ENCODE results near the gene RFNG.
A peak's percentile ranks its signal among the peaks of the same experiment; 100 is the strongest.
"Not testable (repeated sequence)": the region's sequence is repeated elsewhere in the genome, so short reads cannot be mapped to it uniquely, and the experiment has no call there.

Gene RFNG

GRCh38 chr17:82042649-82043048 lies 9.0 kb downstream of the RFNG start:
- POLR2A ChIA-PET, result interaction anchor here (1.0 kb wide), 1 partner anchor 12 kb away, joined by 3 read pairs; no protein-coding TSS in a partner anchor
- H3K4me3 ChIP-seq (ENCODE audit: low read depth, low read length), result no peak overlapping the region
- TF ChIP-seq CTCF (IDR thresholded peaks at IDR 0.05; ENCODE audit: insufficient read depth, low read length, missing control alignments), result no peak
- no peak for DNase-seq (ENCODE audit: low read depth, low spot score)
- CTCF ChIA-PET, result interaction anchor here (0.9 to 1.4 kb wide), 2 partner anchors 13 to 83 kb away, joined by 3 to 7 read pairs; no protein-coding TSS in a partner anchor

DNA sequence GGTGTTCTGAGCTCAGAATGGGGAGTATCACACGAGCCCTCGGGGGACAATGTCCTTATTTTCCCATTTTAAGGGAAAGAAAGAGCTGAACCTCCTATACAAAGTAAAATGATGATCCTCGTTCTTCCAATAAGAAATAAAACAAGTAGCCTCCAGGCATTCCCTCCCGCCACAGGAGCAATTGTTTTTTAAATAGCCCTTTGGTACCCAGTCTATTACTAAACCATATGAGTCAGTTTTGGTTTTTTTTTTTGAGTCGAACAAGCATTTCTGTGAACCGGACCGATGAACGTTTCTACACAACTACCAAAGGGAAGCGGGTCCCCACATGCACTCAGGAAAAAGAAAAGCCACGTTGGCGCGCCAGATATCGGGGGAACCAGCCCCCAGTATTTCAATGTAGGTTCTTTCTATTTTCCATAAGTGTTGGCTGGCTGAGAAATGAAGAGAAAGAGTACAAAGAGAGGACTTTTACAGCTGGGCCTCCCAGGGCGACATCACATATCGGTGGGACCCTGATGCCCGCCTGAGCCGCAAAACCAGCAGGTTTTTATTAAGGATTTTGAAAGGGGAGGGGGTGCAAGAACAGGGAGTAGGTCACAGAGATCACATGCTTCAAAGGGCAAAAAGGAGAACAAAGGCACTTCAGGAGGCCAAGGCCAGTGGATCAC lies 10.3 kb downstream of the RFNG start:
- CTCF ChIA-PET, result interaction anchor here (1.0 to 7.4 kb wide), 4 partner anchors 10 to 87 kb away, joined by 3 to 47 read pairs (median 23); partner anchors contain the start of genes GPS1, NOTUM and RFNG
- no peak for TF ChIP-seq CTCF (IDR thresholded peaks at IDR 0.05; ENCODE audit: insufficient read depth, low read length, missing control alignments)
- no peak overlapping the region for H3K4me3 ChIP-seq (ENCODE audit: low read depth, low read length)
- no peak for DNase-seq (ENCODE audit: low read depth, low spot score)
- POLR2A ChIA-PET, result no interaction called here

GRCh38 chr17:82039695-82040299 lies 11.8 kb downstream of the RFNG start:
- no peak for TF ChIP-seq CTCF (IDR thresholded peaks at IDR 0.05; ENCODE audit: insufficient read depth, low read length, missing control alignments)
- POLR2A ChIA-PET, result no interaction called here
- DNase-seq (ENCODE audit: low read depth, low spot score), result no peak
- H3K4me3 ChIP-seq (ENCODE audit: low read depth, low read length), result no peak overlapping the region
- CTCF ChIA-PET, result interaction anchor here (0.9 to 7.4 kb wide), 4 partner anchors 9 to 80 kb away, joined by 3 to 47 read pairs (median 23); partner anchors contain the start of genes GPS1, NOTUM and RFNG

DNA sequence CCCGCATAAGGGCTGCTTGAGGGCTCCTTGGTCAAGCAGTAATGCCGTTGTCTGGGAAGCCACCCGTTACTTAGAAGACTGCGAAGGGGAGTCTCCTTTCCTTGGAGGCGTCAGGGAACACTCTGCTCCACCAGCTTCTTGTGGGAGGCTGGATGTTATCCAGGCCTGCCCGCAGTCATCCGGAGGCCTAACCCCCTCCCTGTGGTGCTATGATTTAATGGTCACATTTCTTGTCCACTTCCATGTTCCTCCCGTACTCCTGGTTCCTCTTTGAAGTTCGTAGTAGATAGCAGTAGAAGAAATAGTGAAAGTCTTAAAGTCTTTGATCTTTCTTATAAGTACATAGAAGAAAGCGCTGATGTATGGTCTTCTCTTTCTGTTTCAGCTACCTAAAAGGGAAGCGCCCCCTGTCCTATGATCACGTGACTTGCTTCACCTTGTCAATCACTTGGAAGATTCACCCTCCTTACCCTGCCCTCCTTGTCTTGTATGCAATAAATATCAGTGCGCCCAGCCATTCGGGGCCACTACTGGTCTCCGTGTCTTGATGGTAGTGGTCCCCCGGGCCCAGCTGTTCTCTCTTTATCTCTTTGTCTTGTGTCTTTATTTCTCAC lies 12.7 kb downstream of the RFNG start:
- DNase-seq (ENCODE audit: low read depth, low spot score); H3K4me3 ChIP-seq (ENCODE audit: low read depth, low read length): not testable (repeated sequence)
- CTCF ChIA-PET, result interaction anchor here (0.9 to 7.4 kb wide), 4 partner anchors 8 to 79 kb away, joined by 3 to 47 read pairs (median 22); partner anchors contain the start of genes GPS1, NOTUM and RFNG
- POLR2A ChIA-PET, result interaction anchor here (1.6 kb wide), 1 partner anchor 15 kb away, joined by 4 read pairs; no protein-coding TSS in a partner anchor

DNA sequence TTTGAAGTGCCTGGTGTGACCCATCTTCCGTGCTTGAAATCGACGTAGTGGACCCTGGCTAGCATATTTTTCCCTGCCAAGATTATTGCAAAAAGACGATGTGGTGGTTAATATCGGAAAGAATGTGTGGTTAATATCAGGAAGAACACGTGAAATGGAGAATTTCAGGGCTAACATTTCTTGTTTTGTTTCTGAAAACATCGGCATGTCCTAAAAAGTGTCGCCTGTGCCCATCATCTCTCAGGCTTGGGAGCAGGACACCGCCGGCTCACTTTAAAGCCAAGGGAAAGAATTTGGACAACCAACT lies 13.8 kb downstream of the RFNG start:
- ChIA-PET POLR2A (interaction anchor here (0.7 to 1.6 kb wide), 10 partner anchors 12 to 83 kb away, joined by 3 to 7 read pairs (median 4); partner anchors contain the start of genes CENPX, FASN, GPS1 and LRRC45), CTCF (interaction anchor here (0.7 to 7.4 kb wide), 21 partner anchors 9 to 404 kb away, joined by 3 to 47 read pairs (median 5); partner anchors contain the start of genes CENPX, GPS1, LRRC45 and NOTUM)
- peak overlapping the region; percentile 51 for H3K4me3 ChIP-seq (ENCODE audit: low read depth, low read length)
- TF ChIP-seq CTCF (IDR thresholded peaks at IDR 0.05; ENCODE audit: insufficient read depth, low read length, missing control alignments), result no peak
- DNase-seq (ENCODE audit: low read depth, low spot score), result no peak

- CTCF ChIA-PET, result interaction anchor here (0.7 to 7.4 kb wide), 24 partner anchors 9 to 405 kb away, joined by 3 to 47 read pairs (median 4); partner anchors contain the start of genes CENPX, GPS1, LRRC45 and NOTUM
- peak within 1 kb of the TSS; percentile 72 for H3K4me3 ChIP-seq (ENCODE audit: low read depth, low read length)
- POLR2A ChIA-PET, result interaction anchor here (0.7 to 1.6 kb wide), 10 partner anchors 11 to 82 kb away, joined by 3 to 7 read pairs (median 4); partner anchors contain the start of genes CENPX, FASN, GPS1 and LRRC45
- peak; percentile 49 for DNase-seq (ENCODE audit: low read depth, low spot score)
- peak; percentile 96 for TF ChIP-seq CTCF (IDR thresholded peaks at IDR 0.05; ENCODE audit: insufficient read depth, low read length, missing control alignments)
Measured at GRCh38 chr17:82037092-82037888, 14.3 kb downstream of the RFNG start, which contains the start of gene DCXR. Gene DCXR (minus strand): TSS chr17:82037697. CDS start chr17:82037682, 15 bp downstream.
